SH-SY5Y (cell line): Measurements from ENCODE around the gene MYORG.

Source experiments
- GATA2 ChIP-seq: IDR thresholded peaks from 2 replicates; pipeline ENCODE4 v1.6.1; 2011; ENCODE audit warnings: mild to moderate bottlenecking, low read depth, low read length
- GATA3 ChIP-seq: IDR thresholded peaks from 2 replicates; pipeline ENCODE4 v1.6.1; 2011; ENCODE audit warnings: low read depth, mild to moderate bottlenecking, low read length, moderate library complexity

- TF ChIP-seq GATA3: no peak
- TF ChIP-seq GATA2: no peak
Measured at GRCh38 chr9:34374339-34374738, 2.4 kb downstream of the MYORG start.
